Keratinocyte (primary cell): Measurements from ENCODE around the gene TEX47.
A peak's percentile ranks its signal among the peaks of the same experiment; 100 is the strongest.

ENCODE experiments used
- EZH2 ChIP-seq: IDR thresholded peaks from one replicate; pipeline ENCODE4 v1.6.1; 2012; ENCODE audit warnings: inconsistent platforms, mild to moderate bottlenecking, low read length, moderate library complexity
- TF ChIP-seq, protein P1 (sequence below), 3 experiments: IDR thresholded peaks in 1 of 3; conservative IDR thresholded peaks in 1 of 3; optimal IDR thresholded peaks in 1 of 3; 2 replicates in 2 of 3; 3 replicates in 1 of 3; pipeline versions ENCODE3 to v1.5.1; 2011; ENCODE audit warnings: low read length in 3 of 3, mild to moderate bottlenecking in 3 of 3, moderate library complexity in 2 of 3, control low read depth in 1 of 3, inconsistent platforms in 1 of 3; ENCODE audit not compliant: insufficient read depth in 2 of 3; ENCODE audit errors: extremely low read depth in 1 of 3

DNA sequence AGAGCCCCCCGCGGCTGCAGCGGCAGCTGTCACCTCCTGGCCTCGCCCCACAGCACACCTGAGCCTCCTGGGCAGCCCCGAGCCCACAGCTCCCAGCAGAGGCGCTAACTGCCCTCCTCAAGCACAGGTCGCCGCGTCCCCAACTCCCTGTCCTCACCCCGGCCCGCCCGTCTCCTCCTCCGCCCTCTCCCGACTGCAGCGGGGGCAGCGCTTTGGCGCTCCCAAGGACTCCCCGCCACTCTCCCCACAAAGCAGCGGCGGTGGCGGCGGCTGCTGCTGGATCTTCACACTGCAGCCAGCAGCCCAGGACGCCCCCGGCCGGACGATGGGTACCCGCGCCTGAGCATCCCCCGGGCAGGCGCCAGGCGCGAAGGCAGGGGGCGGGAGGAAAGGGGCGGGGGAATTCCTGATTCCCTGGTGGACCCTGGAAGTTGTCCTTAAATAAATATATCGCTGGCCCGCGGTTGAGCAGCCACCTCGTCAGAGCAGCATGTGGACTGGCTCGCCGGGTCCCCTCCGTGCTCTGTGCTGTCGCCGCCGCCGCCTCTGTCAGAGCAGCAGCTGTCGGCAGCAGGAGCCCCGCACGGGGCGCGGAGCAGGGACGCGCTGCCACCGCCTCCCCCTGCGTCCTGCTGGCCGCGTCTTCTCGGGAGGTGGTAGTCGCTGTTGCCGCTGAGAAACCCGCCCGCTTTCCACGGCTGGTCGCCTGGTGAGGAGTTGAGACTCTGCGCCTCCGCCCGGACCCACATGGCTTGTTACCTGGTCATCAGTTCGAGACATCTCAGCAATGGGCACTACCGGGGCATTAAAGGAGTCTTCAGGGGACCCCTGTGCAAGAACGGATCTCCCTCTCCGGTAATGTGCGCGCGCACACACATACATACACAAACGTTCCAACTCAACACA is 36.1 kb downstream of the TEX47 start, which contains the start of gene ZNF804B:
- TF ChIP-seq, protein P1, sequence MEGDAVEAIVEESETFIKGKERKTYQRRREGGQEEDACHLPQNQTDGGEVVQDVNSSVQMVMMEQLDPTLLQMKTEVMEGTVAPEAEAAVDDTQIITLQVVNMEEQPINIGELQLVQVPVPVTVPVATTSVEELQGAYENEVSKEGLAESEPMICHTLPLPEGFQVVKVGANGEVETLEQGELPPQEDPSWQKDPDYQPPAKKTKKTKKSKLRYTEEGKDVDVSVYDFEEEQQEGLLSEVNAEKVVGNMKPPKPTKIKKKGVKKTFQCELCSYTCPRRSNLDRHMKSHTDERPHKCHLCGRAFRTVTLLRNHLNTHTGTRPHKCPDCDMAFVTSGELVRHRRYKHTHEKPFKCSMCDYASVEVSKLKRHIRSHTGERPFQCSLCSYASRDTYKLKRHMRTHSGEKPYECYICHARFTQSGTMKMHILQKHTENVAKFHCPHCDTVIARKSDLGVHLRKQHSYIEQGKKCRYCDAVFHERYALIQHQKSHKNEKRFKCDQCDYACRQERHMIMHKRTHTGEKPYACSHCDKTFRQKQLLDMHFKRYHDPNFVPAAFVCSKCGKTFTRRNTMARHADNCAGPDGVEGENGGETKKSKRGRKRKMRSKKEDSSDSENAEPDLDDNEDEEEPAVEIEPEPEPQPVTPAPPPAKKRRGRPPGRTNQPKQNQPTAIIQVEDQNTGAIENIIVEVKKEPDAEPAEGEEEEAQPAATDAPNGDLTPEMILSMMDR (optimal IDR thresholded peaks at IDR 0.05 in 1 of 3, IDR thresholded peaks at IDR 0.05 in 1 of 3, conservative IDR thresholded peaks at IDR 0.05 in 1 of 3; ENCODE audit: extremely low read depth in 1 of 3, insufficient read depth in 2 of 3, low read length in 3 of 3) = no peak
- TF ChIP-seq EZH2 = peak; percentile 95
